GM12892 (cell line): Measurements from ENCODE around the gene GNG2.

Source experiments
- POLR2A ChIP-seq: IDR thresholded peaks from 2 replicates; pipeline ENCODE4 v1.6.1; 2011; ENCODE audit warnings: low read depth, low read length, control low read depth
- POLR2AphosphoS5 ChIP-seq: IDR thresholded peaks from 2 replicates; pipeline ENCODE4 v1.6.1; 2011; ENCODE audit warnings: low read depth, low read length, control low read depth

DNA sequence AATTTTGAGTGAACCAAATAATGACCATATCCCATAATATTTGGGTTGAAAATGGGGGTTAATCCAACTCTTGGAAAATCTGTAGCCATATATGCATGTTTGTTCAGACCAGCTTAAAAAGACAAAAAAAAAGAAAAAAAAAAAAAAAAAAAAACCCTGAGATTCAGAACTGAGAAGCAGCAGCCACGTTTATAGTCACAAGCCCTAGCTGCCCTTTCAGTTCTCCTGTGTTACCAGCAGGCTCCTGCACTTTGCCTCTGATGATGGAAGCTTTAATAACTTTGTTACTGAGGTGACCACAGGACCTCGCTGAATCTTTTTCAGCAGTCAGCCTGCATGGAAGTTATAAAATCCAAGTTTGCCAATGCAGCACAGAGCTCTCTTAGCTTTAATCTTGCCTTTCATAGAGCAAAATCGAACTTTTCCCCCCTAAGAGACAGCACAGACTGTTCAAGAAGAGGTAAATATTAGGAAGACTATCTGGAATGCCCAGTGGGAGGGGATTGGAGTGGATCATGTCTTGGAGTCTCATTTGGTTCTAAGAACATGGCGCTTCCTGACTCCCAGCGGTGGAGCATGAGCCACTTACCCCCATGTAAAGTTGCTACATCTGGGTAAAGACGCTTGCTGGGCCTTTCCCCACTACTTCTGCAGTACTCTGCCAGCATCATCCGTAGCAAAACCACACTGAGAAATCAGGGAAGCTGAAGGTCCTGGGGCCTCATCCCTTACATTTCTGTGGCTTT, 20.6 kb downstream of the GNG2 start:
- TF ChIP-seq POLR2AphosphoS5 (no peak), POLR2A (no peak)
